Stomach (tissue), 9 donors: Measurements from ENCODE around the gene SCAP. TPM values are rescaled to one million over a fixed set of nuclear protein-coding genes. Genes with fewer than 3 reads are reported as not detected.

Experiments used
- DNase-seq, 2 donors: peaks; one replicate each; pipeline versions ENCODE4 v3.0.0 to v3.0.0-alpha.2; 2013 to 2019
- H3K27ac ChIP-seq, 5 donors: fragments of 200-600 bp in 4 of 5; sonication (generic) in 4 of 5; one replicate each; pipeline ENCODE4 v1.5.1; 2013 to 2019; ENCODE audit warnings: mild to moderate bottlenecking in 1 of 5, moderate library complexity in 1 of 5
- H3K27me3 ChIP-seq, 3 donors: fragments of 200-600 bp; sonication (generic); one replicate each; pipeline ENCODE4 v1.5.1; 2017 to 2019; ENCODE audit warnings: mixed run types in 1 of 3
- H3K36me3 ChIP-seq, 4 donors: fragments of 200-600 bp; sonication (generic); 1 replicate in 3 of 4; 2 replicates in 1 of 4; pipeline ENCODE4 v1.5.1; 2016 to 2019
- H3K4me1 ChIP-seq, 4 donors: fragments of 200-600 bp; sonication (generic); one replicate each; pipeline ENCODE4 v1.5.1; 2016 to 2019
- H3K4me3 ChIP-seq, 4 donors: fragments of 200-600 bp; sonication (generic) in 3 of 4; one replicate each; pipeline ENCODE4 v1.5.1; 2016 to 2019; ENCODE audit warnings: mild to moderate bottlenecking in 1 of 4
- H3K9me3 ChIP-seq, 4 donors: fragments of 200-600 bp; sonication (generic); one replicate each; pipeline ENCODE4 v1.5.1; 2016 to 2019
- EP300 ChIP-seq: sonication (generic); formaldehyde crosslinking; IDR thresholded peaks from one replicate; pipeline ENCODE4 v1.6.1; 2017; ENCODE audit warnings: antibody characterized with exemption
- POLR2A ChIP-seq, 4 donors: fragments of 450-650 bp; IDR thresholded peaks; one replicate each; pipeline ENCODE4 v1.6.1; 2016; ENCODE audit warnings: antibody characterized with exemption in 4 of 4, control low read depth in 2 of 4, mild to moderate bottlenecking in 1 of 4, moderate library complexity in 1 of 4
- POLR2AphosphoS5 ChIP-seq, 3 donors: sonication (generic); formaldehyde crosslinking; IDR thresholded peaks; one replicate each; pipeline ENCODE4 v1.6.1; 2016; ENCODE audit warnings: antibody characterized with exemption in 3 of 3
- WGBS, 5 donors: extraction: QIAGEN DNeasy Blood & Tissue Kit in 3 of 5; methylation state at CpG; one replicate each; pipeline versions ENCODE4 v1.1.5 to v1.1.7; 2013 to 2018; 5-methylcytosine and 5-hydroxymethylcytosine counted together
- intact Hi-C: fragments of 100-400 bp; cut with DNase I; formaldehyde crosslinking; loops from one replicate; pipeline ENCODE4 v1.15.1; 2023; ENCODE audit warnings: low total_unique reads
- polyA plus RNA-seq, 3 donors: library from polyadenylated mRNA; stranded (reverse); fragments of 200-250 nt; gene quantifications; one replicate each; pipeline ENCODE4 v1.2.3, GENCODE V29; 2013
- total RNA-seq, 5 donors: library from RNA; depleted of rRNA; stranded (reverse); fragments of >200 nt; gene quantifications; one replicate each; pipeline versions ENCODE4 v1.1.0 to v1.2.3, GENCODE V29; 2014 to 2016
- TF ChIP-seq, protein P1 (sequence below), 7 experiments: fragments of 450-650 bp in 4 of 7; fragments of 200-600 bp in 3 of 7; sonication (generic) in 3 of 7; IDR thresholded peaks; one replicate each; pipeline ENCODE4 v1.5.1; 2016 to 2019; ENCODE audit warnings: antibody characterized with exemption in 7 of 7, control low read depth in 2 of 7, mild to moderate bottlenecking in 1 of 7
- donor health status: healthy with polysubstance abuse.
- donor health status: Bipolar disorder and iron deficiency.
- donor health status: healthy.

Gene SCAP
- total and polyA plus RNA-seq, 8 donors, result 15.6 to 223 (median 47.3) TPM

DNA sequence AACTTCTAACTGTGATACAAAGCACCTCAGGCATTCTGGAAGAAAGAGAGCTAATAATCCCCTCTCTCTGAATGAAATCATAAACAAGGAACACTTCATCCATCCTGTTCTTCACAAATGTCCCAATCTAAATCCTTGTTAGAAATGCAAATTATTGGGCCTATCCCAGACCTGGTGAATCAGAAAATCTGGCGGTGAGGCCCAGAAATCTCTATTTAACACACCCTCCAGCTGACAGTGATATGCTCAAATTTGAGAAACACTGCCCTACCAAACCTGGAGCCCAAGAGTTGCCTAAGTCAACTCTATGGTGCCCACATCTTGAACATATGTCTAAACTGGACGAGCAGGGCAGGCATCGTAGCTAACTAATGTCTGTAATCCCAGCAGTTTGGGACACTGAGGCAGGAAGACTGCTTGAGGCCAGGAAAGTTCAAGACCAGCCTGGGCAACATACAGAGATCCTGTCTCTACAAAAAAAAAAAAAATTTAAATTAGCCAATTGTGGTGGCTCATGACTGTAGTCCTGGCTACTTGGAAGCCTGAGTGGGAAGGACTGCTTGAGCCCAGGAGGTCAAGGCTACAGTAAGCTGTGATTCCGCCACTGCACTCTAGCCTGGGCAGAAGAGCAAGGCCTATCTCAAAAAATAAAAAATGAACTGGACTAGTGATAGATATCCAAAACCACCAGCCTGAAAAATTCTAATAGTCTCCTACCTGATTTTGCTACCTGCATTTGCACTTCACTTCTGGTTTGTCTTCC lies 23.1 kb downstream of the SCAP start:
- intact Hi-C loops, result no loop called here
- no peak for DNase-seq
- TF ChIP-seq EP300 (no peak), POLR2AphosphoS5 (IDR thresholded peaks at IDR 0.05) (no peak), POLR2A (IDR thresholded peaks at IDR 0.05) (no peak)
- TF ChIP-seq, protein P1, sequence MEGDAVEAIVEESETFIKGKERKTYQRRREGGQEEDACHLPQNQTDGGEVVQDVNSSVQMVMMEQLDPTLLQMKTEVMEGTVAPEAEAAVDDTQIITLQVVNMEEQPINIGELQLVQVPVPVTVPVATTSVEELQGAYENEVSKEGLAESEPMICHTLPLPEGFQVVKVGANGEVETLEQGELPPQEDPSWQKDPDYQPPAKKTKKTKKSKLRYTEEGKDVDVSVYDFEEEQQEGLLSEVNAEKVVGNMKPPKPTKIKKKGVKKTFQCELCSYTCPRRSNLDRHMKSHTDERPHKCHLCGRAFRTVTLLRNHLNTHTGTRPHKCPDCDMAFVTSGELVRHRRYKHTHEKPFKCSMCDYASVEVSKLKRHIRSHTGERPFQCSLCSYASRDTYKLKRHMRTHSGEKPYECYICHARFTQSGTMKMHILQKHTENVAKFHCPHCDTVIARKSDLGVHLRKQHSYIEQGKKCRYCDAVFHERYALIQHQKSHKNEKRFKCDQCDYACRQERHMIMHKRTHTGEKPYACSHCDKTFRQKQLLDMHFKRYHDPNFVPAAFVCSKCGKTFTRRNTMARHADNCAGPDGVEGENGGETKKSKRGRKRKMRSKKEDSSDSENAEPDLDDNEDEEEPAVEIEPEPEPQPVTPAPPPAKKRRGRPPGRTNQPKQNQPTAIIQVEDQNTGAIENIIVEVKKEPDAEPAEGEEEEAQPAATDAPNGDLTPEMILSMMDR (IDR thresholded peaks at IDR 0.05), result no peak
- H3K27ac ChIP-seq, result peak overlapping the region in 1 of 5 donors; percentile 14
- no peaks in the 10 kb centered on the region for H3K9me3 ChIP-seq
- peaks cover 5 to 33% (median 14%) of the 10 kb centered on the region in 4 donors for H3K4me1 ChIP-seq
- no peak overlapping the region for H3K4me3 ChIP-seq
- no peaks in the 10 kb centered on the region for H3K36me3 ChIP-seq
- WGBS, 5 donors, result 65 to 98% (median 91%) methylated on average over 4 of the region's 4 CpGs
- H3K27me3 ChIP-seq, result no peaks in the 10 kb centered on the region

DNA sequence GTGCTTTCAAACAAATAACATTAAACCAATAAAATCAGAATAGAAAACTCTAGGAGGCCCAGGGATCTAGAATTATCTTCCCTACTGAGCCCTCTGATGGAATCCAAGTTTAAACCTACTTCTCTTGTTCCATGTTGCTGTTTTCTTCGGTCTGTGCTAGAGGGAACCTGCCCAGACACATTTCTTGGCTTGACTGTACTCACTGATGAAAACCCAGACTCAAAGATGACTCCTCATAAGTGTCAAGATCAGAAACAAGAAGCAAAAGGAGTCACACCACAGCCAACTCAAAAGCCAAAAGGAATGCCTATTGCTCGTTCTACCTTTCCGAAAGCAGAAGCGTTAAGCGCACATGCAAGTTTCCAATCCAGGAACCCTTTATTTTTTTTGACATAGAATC lies 31.6 kb downstream of the SCAP start:
- Histone ChIP-seq H3K4me3 (no peak overlapping the region), H3K27me3 (no peaks in the 10 kb centered on the region), H3K36me3 (peaks cover 10 to 36% (median 29%) of the 10 kb centered on the region in 4 donors), H3K4me1 (peaks cover 26 to 42% (median 34%) of the 10 kb centered on the region in 4 donors), H3K9me3 (no peaks in the 10 kb centered on the region), H3K27ac (peak overlapping the region; percentile 29 to 87 (median 85))
- TF ChIP-seq EP300 (no peak), POLR2AphosphoS5 (IDR thresholded peaks at IDR 0.05) (no peak), POLR2A (IDR thresholded peaks at IDR 0.05) (no peak)
- TF ChIP-seq, protein P1 (IDR thresholded peaks at IDR 0.05), result no peak
- no peak for DNase-seq
- intact Hi-C loops, result no loop called here
- 84 to 91% (median 89%) methylated on average over 5 of the region's 5 CpGs for WGBS, 5 donors

DNA sequence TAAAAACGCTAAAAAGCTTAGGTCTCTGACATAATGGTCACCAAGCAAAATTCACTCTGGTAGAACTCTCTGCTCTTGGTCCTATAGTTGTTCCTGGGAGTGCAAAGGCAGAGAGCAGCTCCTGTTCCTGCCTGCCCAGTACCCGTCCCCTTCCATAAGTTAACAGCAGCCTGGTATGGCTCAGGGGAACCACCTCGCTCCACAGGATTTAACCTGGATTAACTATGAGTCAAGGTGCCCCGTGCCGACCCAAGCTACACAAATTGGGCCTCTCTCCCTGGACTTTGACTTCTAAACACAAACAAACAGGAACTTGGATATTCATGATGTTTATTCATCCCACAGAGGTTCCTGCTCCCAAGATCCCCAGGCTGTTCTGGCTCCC lies 32.1 kb downstream of the SCAP start:
- intact Hi-C loops, result no loop called here
- peak; percentile 53 to 84 for DNase-seq

DNA sequence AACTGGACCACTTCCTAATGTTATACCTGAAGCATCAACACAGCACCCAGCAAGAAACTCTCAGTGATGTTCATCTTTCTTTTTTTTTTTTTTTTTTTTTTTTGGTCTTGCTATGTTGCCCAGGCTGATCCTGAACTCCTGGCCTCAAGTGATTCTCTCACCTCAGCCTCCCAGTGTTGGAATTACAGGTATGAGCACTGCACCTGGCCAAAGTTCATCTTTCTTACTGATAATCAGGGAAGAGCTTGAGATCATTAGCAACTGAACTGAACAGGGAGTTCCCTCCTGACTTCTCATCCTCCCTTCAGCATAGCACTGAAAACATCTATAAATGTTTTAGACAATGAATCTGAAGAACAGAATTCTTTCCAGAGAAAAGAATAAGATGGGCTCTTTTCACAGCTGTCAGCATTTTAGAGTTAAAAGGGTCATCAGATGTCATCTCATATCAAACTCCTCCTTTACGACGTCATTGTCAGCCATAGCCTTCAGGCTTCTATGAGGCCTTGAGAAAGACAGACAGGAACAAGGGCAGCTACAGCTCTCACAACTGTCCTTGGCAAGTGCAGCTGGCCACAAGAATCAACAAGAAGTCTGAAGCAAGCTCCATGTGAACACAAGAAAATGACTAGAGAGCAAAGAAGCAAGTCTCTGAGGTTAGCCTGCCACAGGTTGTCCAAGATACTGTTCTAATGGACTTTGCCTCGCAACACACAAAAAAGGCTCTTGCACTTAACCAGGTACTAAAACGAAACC lies 33.8 kb downstream of the SCAP start:
- peak in 1 of 2 donors; percentile 49 for DNase-seq
- peaks cover 10 to 56% (median 48%) of the 10 kb centered on the region in 4 donors for H3K36me3 ChIP-seq
- H3K9me3 ChIP-seq, result no peaks in the 10 kb centered on the region
- no peak overlapping the region for H3K4me3 ChIP-seq
- TF ChIP-seq POLR2A (IDR thresholded peaks at IDR 0.05), result no peak
- TF ChIP-seq EP300, result no peak
- TF ChIP-seq POLR2AphosphoS5 (IDR thresholded peaks at IDR 0.05), result no peak
- TF ChIP-seq, protein P1 (IDR thresholded peaks at IDR 0.05), result no peak
- intact Hi-C loops, result no loop called here
- peak overlapping the region; percentile 52 to 87 (median 85) for H3K27ac ChIP-seq
- 52 to 70% (median 60%) methylated on average over 4 of the region's 4 CpGs for WGBS, 5 donors
- peaks cover 26 to 42% (median 34%) of the 10 kb centered on the region in 4 donors for H3K4me1 ChIP-seq
- no peaks in the 10 kb centered on the region for H3K27me3 ChIP-seq

More for the DNA sequence above, 32.1 kb downstream of the SCAP start:
- peak overlapping the region; percentile 60 to 87 (median 85) for H3K27ac ChIP-seq
- H3K4me3 ChIP-seq, result no peak overlapping the region
- peaks cover 26 to 42% (median 34%) of the 10 kb centered on the region in 4 donors for H3K4me1 ChIP-seq
- TF ChIP-seq, protein P1 (IDR thresholded peaks at IDR 0.05), result no peak
- TF ChIP-seq EP300 (no peak), POLR2A (IDR thresholded peaks at IDR 0.05) (no peak), POLR2AphosphoS5 (IDR thresholded peaks at IDR 0.05) (no peak)
- H3K36me3 ChIP-seq, result peaks cover 10 to 41% (median 34%) of the 10 kb centered on the region in 4 donors
- no peaks in the 10 kb centered on the region for H3K27me3 ChIP-seq
- H3K9me3 ChIP-seq, result no peaks in the 10 kb centered on the region
- 14 to 40% (median 25%) methylated on average over 5 of the region's 5 CpGs for whole genome bisulfite sequencing, 5 donors
